Activated CD4-positive, alpha-beta T cell treated with anti-CD3 and anti-CD28 coated beads for 36 hours (primary cell): Measurements from ENCODE around the gene BPHL. TPM values are rescaled to one million over a fixed set of nuclear protein-coding genes. Genes with fewer than 3 reads are reported as not detected.
"Not testable (repeated sequence)": the region's sequence is repeated elsewhere in the genome, so short reads cannot be mapped to it uniquely, and the experiment has no call there.

Source experiments
- ATAC-seq: fragments of 200-7000 bp; cut with Tn5 transposase; one replicate; pipeline ENCODE4 v1.10.0; 2021; ENCODE audit warnings: mild to moderate bottlenecking, moderate library complexity
- CTCF ChIA-PET: fragments of 350-600 bp; sonication (Branson Sonifier 250); formaldehyde crosslinking; loops from one replicate; lab custom pipeline; 2021; ENCODE audit warnings: antibody characterized with exemption; lab: Charles Lee
- POLR2A ChIA-PET: fragments of 350-600 bp; sonication (Branson Sonifier 250); formaldehyde crosslinking; loops from one replicate; lab custom pipeline; 2021; ENCODE audit warnings: antibody characterized with exemption, inconsistent platforms; lab: Charles Lee
- DNase-seq: peaks from one replicate; pipeline ENCODE4 v3.0.0-alpha.2; 2020
- H3K27ac Mint-ChIP-seq: one replicate; pipeline ENCODE4 v1.8.0; 2021; ENCODE audit warnings: mixed read lengths
- H3K27me3 Mint-ChIP-seq: one replicate; pipeline ENCODE4 v1.8.0; 2021; ENCODE audit warnings: mixed read lengths
- H3K36me3 Mint-ChIP-seq: one replicate; pipeline ENCODE4 v1.8.0; 2021; ENCODE audit warnings: low read depth, mixed read lengths
- H3K4me1 Mint-ChIP-seq: one replicate; pipeline ENCODE4 v1.8.0; 2021; ENCODE audit warnings: mixed read lengths
- H3K4me3 Mint-ChIP-seq: one replicate; pipeline ENCODE4 v1.8.0; 2021; ENCODE audit warnings: mild to moderate bottlenecking, moderate library complexity, mixed read lengths
- H3K9me3 Mint-ChIP-seq: one replicate; pipeline ENCODE4 v1.8.0; 2021; ENCODE audit warnings: low read depth, mixed read lengths
- intact Hi-C, 2 experiments: fragments of 100-400 bp; cut with DNase I in 1 of 2; cut with micrococcal nuclease in 1 of 2; formaldehyde crosslinking; loops; one replicate each; pipeline versions ENCODE4 v1.14.2 to v1.15.1; 2022 to 2024; cut with DNase I, micrococcal nuclease
- total RNA-seq, 2 experiments: library from RNA; stranded (reverse); gene quantifications; one replicate each; pipeline ENCODE4 v1.2.3, GENCODE V29; 2021

The BPHL gene
- total RNA-seq, 2 experiments from 2014 or later = 15.8 to 16.7 TPM

DNA sequence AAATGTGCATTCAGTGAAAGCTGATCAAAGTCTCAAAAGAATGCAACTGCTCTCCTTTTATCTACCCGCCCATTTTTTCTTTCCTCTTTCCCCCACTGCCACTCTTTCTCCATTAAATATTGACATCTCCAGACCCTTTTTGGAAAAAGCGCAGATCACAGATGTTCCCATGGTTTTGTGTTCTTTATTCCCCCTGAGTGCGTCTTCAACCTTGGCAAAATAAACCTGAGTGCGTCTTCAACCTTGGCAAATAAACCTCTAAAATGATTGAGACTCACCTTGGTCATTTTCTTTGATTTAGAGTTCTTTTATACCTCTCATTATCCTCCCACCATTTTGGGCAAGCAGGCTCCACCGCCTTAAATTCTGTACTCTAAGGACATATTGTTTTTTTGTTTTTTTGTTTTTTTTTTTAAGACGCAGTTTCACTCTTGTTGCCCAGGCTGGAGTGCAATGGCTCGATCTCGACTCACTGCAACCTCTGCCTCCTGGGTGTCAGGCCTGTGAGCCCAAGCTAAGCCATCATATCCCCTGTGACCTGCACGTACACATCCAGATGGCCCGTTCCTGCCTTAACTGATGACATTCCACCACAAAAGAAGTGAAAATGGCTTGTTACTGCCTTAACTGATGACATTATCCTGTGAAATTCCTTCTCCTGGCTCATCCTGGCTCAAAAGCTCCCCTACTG, 48.2 kb downstream of the BPHL start:
- DNase-seq, H3K36me3 Mint-ChIP-seq, POLR2A ChIA-PET, H3K4me3 Mint-ChIP-seq, H3K27ac Mint-ChIP-seq, H3K9me3 Mint-ChIP-seq, ATAC-seq, intact Hi-C loops: not testable (repeated sequence)
- Mint-ChIP-seq H3K4me1 (peaks cover 14% of the 10 kb centered on the region), H3K27me3 (peaks cover 20% of the 10 kb centered on the region)
- CTCF ChIA-PET = interaction anchor here (1.3 kb wide), 1 partner anchor 16 kb away, joined by 6 read pairs; no protein-coding TSS in a partner anchor

DNA sequence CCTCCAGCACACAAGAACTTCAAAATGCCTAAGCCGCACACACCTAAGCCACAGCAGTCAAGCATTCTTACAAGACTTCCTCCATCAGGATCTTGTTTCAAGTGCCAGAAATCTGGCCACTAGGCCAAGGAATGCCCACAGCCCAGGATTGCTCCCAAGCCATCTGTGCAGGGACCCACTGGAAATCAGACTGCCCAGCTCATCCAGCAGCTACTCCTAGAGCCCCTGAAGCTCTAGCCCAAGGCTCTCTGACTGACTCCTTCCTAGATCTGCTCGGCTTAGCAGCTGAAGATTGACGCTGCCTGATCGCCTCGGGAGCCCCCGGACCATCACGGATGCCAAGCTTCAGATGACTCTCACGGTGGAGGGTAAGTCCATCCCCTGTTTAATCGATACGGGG, 49.5 kb downstream of the BPHL start:
- CTCF ChIA-PET = interaction anchor here (0.6 kb wide), 1 partner anchor 33 kb away, joined by 3 read pairs; no protein-coding TSS in a partner anchor
- H3K4me3 Mint-ChIP-seq, ATAC-seq, DNase-seq, intact Hi-C loops, POLR2A ChIA-PET, H3K4me1 Mint-ChIP-seq, H3K9me3 Mint-ChIP-seq, H3K27ac Mint-ChIP-seq, H3K36me3 Mint-ChIP-seq: not testable (repeated sequence)
- H3K27me3 Mint-ChIP-seq = peaks cover 14% of the 10 kb centered on the region

DNA sequence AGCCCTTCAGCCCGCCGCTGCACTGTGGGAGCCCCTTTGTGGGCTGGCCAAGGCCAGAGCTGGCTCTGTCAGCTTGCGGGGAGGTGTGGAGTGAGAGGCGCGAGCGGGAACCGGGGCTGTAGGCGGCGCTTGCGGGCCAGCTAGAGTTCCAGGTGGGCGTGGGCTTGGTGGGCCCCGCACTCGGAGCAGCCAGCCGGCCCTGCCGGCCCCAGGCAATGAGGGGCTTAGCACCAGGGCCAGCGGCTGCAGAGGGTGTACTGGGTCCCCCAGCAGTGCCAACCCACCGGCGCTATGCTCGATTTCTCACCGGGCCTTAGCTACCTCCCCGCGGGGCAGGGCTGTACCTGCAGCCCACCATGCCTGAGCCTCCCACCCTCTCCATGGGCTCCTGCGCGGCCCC, 52.2 kb downstream of the BPHL start:
- H3K36me3 Mint-ChIP-seq, CTCF ChIA-PET, H3K27ac Mint-ChIP-seq, H3K4me3 Mint-ChIP-seq, DNase-seq, H3K27me3 Mint-ChIP-seq, H3K4me1 Mint-ChIP-seq, POLR2A ChIA-PET, ATAC-seq, intact Hi-C loops, H3K9me3 Mint-ChIP-seq: not testable (repeated sequence)

DNA sequence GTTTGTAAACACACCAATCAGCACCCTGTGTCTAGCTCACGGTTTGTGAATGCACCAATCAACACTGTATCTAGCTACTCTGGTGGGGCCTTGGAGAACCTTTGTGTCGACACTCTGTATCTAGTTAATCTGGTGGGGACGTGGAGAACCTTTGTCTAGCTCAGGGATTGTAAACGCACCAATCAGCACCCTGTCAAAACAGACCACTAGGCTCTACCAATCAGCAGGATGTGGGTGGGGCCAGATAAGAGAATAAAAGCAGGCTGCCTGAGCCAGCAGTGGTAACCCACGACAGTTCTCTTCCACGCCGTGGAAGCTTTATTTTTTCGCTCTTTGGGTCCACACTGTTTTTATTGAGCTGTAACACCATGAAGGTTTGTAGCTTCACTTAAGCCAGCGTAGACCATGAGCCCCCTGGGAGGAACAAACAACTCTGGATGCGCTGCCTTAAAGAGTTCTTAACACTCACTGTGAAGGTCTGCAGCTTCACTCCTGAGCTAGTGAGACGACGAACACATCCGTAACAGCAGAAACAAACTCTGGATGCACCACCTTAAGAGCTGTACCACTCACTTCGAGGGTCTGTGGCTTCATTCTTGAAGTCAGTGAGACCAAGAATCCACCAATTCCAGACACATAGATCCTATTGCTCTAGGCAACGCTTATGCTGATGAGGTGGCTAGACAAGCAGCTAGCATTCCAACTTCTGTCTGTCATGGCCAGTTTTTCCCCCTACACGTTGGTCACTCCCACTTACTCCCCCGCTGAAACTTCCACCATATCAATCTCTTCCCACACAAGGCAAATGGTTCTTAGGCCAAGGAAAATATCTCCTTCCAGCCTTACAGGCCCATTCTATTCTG, 53.0 kb downstream of the BPHL start:
- CTCF ChIA-PET, H3K27me3 Mint-ChIP-seq, H3K36me3 Mint-ChIP-seq, intact Hi-C loops, H3K4me3 Mint-ChIP-seq, ATAC-seq, POLR2A ChIA-PET, H3K27ac Mint-ChIP-seq, DNase-seq, H3K9me3 Mint-ChIP-seq, H3K4me1 Mint-ChIP-seq: not testable (repeated sequence)

DNA sequence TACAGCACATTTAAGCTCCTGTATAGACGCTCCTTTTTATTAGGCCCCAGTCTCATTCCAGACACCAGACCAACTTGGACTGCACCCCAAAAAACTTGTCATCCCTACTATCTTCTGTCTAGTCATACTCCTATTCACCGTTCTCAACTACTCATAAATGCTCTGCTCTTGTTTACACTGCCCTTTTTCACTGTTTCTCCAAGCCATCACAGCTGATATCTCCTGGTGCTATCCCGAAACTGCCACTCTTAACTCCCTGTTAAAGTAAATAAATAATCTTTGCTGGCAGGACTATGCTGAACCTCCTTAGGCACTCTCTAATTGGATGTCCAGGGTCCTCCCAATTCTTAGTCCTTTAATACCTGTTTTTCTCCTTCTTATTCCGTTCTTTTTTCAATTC, 54.3 kb downstream of the BPHL start:
- H3K36me3 Mint-ChIP-seq, H3K4me3 Mint-ChIP-seq, H3K9me3 Mint-ChIP-seq, DNase-seq, intact Hi-C loops, CTCF ChIA-PET, H3K4me1 Mint-ChIP-seq, POLR2A ChIA-PET, ATAC-seq, H3K27ac Mint-ChIP-seq, H3K27me3 Mint-ChIP-seq: not testable (repeated sequence)

DNA sequence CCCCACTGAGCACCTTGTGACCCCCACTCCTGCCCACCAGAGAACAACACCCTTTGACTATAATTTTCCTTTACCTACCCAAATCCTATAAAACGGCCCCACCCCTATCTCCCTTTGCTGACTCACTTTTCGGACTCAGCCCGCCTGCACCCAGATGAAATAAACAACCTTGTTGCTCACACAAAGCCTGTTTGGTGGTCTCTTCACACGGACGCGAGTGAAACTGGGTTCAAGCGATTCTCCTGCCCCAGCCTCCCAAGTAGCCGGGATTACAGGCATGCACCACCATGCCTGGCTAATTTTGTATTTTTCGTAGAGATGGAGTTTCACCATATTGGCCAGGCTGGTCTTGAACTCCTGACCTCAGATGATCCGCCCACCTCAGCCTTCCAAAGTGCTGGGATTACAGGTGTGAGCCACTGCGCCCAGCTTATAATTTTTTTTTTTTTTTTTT, 55.2 kb downstream of the BPHL start:
- ATAC-seq, DNase-seq, CTCF ChIA-PET, H3K4me1 Mint-ChIP-seq, H3K36me3 Mint-ChIP-seq, POLR2A ChIA-PET, H3K9me3 Mint-ChIP-seq, H3K27me3 Mint-ChIP-seq, intact Hi-C loops, H3K4me3 Mint-ChIP-seq, H3K27ac Mint-ChIP-seq: not testable (repeated sequence)

DNA sequence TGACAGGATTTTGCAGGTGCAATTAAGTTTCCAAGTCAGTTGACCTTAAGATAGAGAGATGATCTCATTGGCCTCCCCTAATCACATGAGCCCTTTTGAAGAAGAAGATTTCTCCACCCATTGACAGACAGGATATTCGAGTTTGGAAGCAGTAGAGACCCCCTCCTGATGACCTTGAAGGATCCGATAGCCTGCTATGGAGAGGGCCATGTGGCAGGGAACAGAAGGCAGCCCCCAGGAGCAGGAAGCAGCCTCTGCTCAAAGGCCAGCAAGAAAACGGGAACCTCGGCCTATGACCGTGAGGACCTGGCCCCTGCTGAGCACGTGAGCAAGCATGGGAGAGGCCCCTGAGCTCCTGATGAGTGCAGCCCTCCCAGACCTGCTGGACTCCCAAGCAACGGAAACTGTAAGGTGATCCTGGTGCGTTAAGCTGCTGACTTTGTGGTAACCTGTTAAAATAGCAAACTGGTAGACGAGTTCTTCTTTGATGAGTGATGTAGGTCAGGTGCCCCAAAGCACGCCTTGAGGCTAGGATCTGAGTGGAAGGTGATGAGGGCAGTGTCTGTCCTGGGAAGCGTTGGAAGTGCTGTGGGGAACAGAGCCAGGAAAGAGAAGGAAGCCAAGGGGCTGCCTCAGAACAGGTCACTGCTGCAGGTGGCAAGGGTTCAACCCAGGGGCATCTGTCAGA, 57.3 kb downstream of the BPHL start:
- ChIA-PET CTCF (no interaction called here), POLR2A (no interaction called here)
- Mint-ChIP-seq H3K4me1 (peaks cover 2% of the 10 kb centered on the region), H3K9me3 (no peaks in the 10 kb centered on the region), H3K27ac (no peak overlapping the region), H3K36me3 (no peaks in the 10 kb centered on the region), H3K4me3 (no peak overlapping the region), H3K27me3 (peaks cover 5% of the 10 kb centered on the region)
- DNase-seq (no peak), ATAC-seq (no peak)
- intact Hi-C loops = no loop called here

DNA sequence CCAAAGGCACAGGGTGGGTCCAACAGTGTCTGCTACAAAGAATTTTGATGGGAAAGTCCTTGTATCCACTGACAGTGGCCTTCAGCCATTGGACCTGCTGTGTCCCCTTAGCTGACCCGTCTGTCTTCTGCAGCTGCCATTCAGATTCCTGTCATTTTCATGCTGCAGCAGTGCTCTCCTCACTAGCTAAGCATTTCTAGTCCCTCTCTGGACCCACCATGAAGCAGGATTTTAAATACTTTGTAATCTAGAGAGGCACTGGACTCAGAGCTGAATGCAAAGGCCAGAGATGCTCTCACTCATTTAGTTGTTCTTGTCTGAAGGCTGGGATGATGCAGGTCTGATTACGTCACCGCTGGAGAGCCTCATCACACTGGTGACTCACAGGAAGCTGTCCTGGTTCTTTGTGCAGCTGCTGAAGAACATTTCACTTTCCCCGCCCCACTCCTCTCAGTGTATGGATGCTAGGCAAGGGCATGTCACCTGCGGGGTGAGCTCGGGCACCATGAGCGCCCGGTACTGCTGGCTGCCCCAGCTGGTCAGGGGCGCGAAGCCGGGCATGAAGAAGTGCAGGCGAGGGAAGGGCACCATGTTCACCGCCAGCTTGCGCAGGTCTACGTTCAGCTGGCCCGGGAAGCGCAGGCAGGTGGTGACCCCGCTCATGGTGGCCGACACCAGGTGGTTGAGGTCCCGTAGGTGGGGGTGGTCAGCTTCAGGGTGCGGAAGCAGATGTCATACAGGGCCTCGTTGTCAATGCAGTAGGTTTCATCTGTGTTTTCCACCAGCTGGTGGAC, 58.2 kb downstream of the BPHL start:
- no peak overlapping the region for H3K4me3 Mint-ChIP-seq
- intact Hi-C loops = no loop called here
- no peaks in the 10 kb centered on the region for H3K36me3 Mint-ChIP-seq
- CTCF ChIA-PET = interaction anchor here (1.0 kb wide), 1 partner anchor 74 kb away, joined by 5 read pairs; no protein-coding TSS in a partner anchor
- H3K4me1 Mint-ChIP-seq = peaks cover 2% of the 10 kb centered on the region
- peak; percentile 96 for ATAC-seq
- no peak overlapping the region for H3K27ac Mint-ChIP-seq
- POLR2A ChIA-PET = no interaction called here
- H3K9me3 Mint-ChIP-seq = no peaks in the 10 kb centered on the region
- DNase-seq = peak; percentile 76
- H3K27me3 Mint-ChIP-seq = peaks cover 5% of the 10 kb centered on the region

DNA sequence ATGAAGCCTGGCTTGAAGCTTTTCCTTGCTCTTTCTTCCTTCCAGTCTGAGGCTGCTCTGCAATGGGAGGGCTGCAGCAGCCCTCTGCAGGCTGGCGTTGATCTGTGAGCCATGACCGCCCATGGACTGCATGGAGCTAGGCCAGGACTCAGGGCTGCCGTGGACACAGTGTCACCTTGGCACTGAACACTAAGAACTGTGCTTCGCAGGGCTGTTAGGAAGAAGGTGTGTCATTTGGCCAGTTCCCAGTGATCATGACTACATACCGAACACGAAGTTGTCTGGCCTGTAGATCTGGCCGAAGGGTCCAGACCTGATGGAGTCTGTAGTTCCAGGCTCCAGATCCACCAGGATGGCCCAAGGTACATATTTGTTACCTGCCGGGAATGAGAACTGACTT, 60.2 kb downstream of the BPHL start:
- H3K36me3 Mint-ChIP-seq, H3K4me3 Mint-ChIP-seq, H3K27me3 Mint-ChIP-seq, H3K9me3 Mint-ChIP-seq, DNase-seq, CTCF ChIA-PET, H3K27ac Mint-ChIP-seq, ATAC-seq, intact Hi-C loops, H3K4me1 Mint-ChIP-seq, POLR2A ChIA-PET: not testable (repeated sequence)

DNA sequence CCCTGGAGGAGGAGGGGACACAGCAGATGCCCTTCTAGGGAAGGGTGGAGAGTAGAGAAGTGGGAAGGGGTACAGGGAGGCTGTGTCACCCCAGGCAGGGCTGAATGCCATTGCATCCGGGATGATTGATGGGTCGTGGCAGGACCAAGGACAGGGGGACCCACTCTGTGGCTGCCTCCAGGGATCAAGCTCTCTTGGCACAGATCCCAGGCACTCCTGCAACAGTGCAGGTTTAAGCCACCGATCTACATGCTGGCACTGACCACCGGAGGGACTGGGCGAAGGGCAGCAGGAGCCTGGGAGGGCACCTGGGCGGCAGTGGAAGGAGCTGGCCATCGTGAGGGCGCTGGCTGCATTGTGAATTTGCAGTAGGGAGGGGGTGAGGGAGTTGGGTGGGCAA, 61.4 kb downstream of the BPHL start:
- CTCF ChIA-PET, ATAC-seq, H3K9me3 Mint-ChIP-seq, H3K4me3 Mint-ChIP-seq, H3K27me3 Mint-ChIP-seq, H3K36me3 Mint-ChIP-seq, H3K27ac Mint-ChIP-seq, POLR2A ChIA-PET, H3K4me1 Mint-ChIP-seq: not testable (repeated sequence)
- peak; percentile 19 for DNase-seq
- intact Hi-C loops = loop anchor here (1.0 kb wide), 1 partner anchor 24 kb away; no protein-coding TSS in a partner anchor

DNA sequence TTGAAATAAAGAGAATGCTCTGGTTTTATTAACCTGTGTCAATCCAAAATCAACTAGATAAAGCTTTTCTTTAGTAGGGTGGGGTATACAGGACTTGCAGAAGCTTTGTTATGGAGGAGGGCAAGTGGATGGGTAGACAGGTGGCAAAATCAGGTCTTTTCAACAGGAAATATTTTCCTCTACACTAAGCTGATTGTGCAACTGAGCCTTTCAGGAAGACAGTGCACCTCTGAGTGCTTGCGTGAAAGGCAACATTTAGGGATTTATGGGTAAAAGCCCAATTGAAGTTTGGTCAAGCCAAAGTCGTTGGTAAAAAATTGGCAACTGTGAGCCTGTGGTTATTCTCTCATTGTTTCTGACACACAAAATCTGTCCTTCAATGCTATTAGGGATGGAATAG, 62.6 kb downstream of the BPHL start:
- Mint-ChIP-seq H3K4me1 (peaks cover 2% of the 10 kb centered on the region), H3K27ac (no peak overlapping the region), H3K4me3 (no peak overlapping the region), H3K36me3 (no peaks in the 10 kb centered on the region), H3K27me3 (peaks cover 11% of the 10 kb centered on the region), H3K9me3 (no peaks in the 10 kb centered on the region)
- DNase-seq = no peak
- POLR2A ChIA-PET = no interaction called here
- CTCF ChIA-PET = interaction anchor here (0.7 kb wide), 1 partner anchor 39 kb away, joined by 3 read pairs; no protein-coding TSS in a partner anchor
- intact Hi-C loops = no loop called here
- ATAC-seq = no peak
